Pons (tissue), 1 donor: ENCODE results near the gene CCDC149.
A peak's percentile ranks its signal among the peaks of the same experiment; 100 is the strongest.

Source experiments
- DNase-seq: peaks from one replicate; pipeline ENCODE4 v3.0.0-alpha.2; 2016; ENCODE audit warnings: low spot score

Gene CCDC149

GRCh38 chr4:24881508-24882196 is 31.2 kb downstream of the CCDC149 start:
- DNase-seq, result no peak

- no peak for DNase-seq
Measured at GRCh38 chr4:24880186-24880585, 32.7 kb downstream of the CCDC149 start.

GRCh38 chr4:24878636-24879016 is 34.2 kb downstream of the CCDC149 start:
- no peak for DNase-seq

GRCh38 chr4:24877868-24878635 is 34.8 kb downstream of the CCDC149 start:
- no peak for DNase-seq

GRCh38 chr4:24876431-24876830 is 36.4 kb downstream of the CCDC149 start:
- no peak for DNase-seq

DNA sequence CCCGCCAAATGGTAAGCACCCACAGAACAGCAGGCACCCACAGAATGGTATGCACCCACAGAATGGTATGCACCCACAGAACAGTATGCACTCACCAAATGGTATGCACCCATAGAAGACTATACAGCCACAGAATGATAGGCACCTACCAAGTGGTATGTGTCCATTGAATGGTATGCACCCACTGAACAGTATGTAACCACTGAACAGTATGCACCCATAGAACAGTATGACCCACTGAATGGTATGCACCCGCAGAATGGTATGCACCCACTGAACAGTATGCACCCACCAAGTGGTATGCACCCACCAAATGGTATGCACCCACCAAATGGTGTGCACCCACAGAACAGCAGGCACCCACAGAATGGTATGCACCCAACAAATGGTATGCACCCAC is 40.1 kb downstream of the CCDC149 start:
- DNase-seq, result no peak

DNA sequence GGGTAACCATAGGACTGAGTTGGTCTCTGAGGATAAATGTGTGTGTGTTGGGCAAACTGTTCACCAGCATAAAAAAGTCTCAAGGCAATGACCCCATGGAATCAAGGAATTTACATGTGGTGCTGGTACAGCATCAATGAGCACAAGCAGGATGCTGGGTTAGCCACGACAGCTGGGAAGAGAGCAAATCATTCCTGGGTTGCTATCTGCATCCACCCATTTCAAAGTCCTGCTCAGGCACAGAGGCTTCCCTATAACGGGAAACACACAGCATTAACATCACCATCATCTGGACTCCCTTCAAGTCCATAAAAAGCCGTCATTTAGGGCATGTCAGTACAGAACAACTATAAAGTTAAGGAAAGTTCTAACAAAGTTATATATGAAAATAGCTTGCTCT is 41.6 kb downstream of the CCDC149 start:
- no peak for DNase-seq

- DNase-seq, result no peak
Measured at GRCh38 chr4:24867766-24868296, 45.0 kb downstream of the CCDC149 start.

DNA sequence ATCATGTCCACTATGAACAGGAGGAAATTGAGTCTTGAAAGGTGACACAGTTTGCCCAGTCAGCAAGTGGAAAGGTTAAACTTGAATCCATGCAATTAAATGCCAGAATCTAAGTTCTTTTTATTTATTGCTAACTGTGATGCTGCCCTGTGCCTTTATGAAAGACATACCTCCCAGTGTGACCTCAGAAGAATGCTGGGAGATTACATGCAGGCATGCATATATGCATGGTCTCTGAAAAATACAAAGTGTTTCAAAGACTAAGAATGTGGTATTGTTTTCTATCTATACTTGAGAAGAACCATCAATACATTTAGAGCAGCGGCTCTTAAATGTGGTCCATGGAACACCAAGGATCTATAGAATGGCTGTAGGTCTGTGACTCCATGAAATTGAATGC is 45.6 kb downstream of the CCDC149 start:
- no peak for DNase-seq

DNA sequence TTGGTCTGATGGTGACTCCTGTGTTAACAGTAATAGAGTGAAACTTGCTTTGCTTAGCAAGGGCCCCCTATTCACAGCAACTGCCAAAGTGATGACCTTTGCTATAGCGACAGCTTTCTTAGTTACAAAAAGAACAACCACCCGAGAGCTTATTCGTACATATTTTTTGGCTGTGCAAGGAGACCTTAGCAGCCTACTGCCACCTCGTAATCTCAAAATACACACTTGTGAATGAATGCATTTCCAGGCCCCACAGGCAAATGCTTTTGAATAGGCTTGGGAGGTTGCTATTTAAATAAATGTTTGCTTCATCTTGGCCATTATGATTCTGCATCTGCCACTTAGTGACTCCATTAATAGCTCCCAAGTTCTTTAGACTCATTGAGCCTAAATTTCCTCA is 47.4 kb downstream of the CCDC149 start:
- DNase-seq, result no peak

GRCh38 chr4:24863799-24864198 is 49.0 kb downstream of the CCDC149 start:
- no peak for DNase-seq

DNA sequence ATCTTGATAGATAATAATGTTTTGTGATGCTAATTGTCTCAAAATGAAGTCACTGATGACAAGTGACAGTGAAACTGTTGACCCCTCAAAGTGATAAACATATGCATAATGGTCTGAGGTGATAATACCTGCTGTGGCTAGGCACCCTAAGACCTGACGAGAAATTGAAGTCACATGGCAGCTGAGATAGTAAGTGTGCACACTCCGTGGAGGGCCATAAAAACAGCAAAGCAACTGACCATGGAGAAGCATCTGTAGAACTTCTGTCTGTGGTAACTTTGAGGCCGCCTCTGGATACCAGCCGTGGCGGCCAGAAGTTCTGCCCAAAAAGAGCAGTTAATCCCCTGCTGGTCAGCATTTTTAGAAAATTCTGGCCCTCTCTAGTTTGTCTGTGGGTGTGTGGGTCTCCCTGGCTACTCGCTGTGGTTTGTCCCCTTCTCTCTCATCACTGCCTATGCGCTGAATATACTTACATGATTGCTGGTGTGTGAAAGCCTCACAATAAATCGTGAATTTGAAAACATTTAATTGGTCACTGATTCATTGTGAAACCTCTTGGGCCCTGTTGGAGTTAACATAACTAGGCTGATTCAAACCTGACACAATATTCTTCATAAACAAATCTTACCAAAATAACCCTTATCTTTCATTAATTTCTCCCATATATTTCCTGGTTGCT is 50.6 kb downstream of the CCDC149 start:
- DNase-seq, result no peak

DNA sequence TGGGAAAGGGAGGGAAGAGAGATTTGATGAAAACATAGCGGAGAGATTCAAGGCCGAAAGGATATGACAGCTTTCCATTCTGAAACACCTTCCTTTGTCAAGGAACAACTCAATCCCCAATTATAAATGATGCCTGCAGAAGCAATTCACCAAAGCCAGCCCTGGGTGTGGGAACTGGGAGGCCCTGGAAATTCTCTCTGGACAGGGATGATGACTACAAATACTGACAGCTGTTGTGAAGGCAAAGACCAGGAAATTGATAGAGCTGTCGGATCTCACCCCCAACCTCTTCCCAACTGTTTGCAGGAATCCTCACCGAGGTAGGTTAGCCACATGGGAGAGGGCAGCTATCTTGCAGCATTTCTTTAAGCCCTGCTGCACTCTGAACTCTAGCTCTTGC is 54.3 kb downstream of the CCDC149 start:
- no peak for DNase-seq

DNA sequence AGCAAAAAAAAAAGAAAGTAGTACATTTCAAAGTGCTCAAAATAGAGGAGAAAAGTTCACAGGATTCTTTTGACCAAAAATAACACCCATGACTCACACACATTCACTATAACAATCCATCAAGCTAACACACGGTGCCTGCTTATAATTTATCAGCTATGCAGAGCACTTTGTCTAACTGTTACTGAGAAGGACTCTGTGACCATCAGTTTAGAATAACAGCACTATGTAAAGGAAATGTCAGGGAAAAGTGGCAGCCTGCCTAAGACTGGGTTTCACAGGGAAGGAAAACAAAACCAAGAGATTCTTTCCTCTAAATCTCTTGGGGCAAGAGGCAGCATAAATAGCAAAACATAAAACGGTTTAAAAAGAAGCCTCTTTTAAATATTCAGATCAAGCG is 54.8 kb downstream of the CCDC149 start:
- DNase-seq, result no peak

- DNase-seq, result no peak
Measured at GRCh38 chr4:24856586-24856985, 56.3 kb downstream of the CCDC149 start.

- no peak for DNase-seq
Measured at GRCh38 chr4:24855741-24856140, 57.1 kb downstream of the CCDC149 start.

DNA sequence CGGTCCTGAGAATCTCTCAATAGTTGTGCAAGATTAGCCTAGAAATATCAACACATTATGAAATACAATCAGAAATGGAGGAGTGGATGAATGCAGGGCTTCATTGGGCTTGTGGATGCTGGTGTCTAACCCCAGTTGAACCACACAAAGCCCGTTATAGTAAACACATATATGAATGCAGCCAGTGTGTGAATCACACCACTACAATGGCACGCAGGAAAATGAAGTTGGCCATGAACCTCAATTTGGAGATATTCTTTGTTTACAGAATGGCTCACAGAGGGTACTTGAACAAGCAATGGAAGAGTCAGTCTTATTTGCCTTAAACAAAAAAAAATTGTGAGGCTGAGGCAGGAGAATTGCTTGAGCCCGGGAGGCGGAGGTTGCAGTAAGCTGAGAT is 59.7 kb downstream of the CCDC149 start:
- peak; percentile 76 for DNase-seq

- no peak for DNase-seq
Measured at GRCh38 chr4:24850674-24851073, 62.2 kb downstream of the CCDC149 start.

- no peak for DNase-seq
Measured at GRCh38 chr4:24849756-24850155, 63.1 kb downstream of the CCDC149 start.

- no peak for DNase-seq
Measured at GRCh38 chr4:24849351-24849750, 63.5 kb downstream of the CCDC149 start.

- no peak for DNase-seq
Measured at GRCh38 chr4:24846716-24847115, 66.1 kb downstream of the CCDC149 start.

GRCh38 chr4:24845902-24846301 is 66.9 kb downstream of the CCDC149 start:
- DNase-seq, result no peak

DNA sequence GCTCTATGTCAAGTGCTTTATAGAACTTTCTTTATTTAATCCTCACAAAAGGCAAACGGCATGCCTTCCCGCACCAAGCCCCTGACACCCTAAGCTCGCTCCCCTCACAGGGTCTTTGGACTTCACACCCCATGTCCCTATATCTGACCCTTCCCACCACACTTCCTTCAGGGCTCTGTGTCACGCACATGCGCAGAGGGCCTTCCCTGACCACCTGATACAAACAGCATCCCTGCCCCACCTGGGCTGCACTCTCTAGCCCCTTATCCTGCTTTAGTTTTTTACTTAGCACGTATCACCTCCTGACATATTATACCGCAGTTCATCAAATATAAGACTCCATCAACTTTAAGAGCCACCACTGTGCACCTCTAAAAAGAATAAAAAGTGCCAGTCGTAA is 67.7 kb downstream of the CCDC149 start:
- no peak for DNase-seq
